Coronary artery (tissue), 2 donors: Measurements from ENCODE around the gene MPP2.
"Not testable (repeated sequence)": the region's sequence is repeated elsewhere in the genome, so short reads cannot be mapped to it uniquely, and the experiment has no call there.

Experiments used
- DNase-seq: peaks from one replicate; pipeline ENCODE4 v3.0.0-alpha.2; 2017; ENCODE audit warnings: low spot score
- H3K27ac ChIP-seq, 2 donors: fragments of 200-600 bp; sonication (generic); one replicate each; pipeline ENCODE4 v1.5.1; 2016 to 2019
- H3K4me3 ChIP-seq: fragments of 200-600 bp; sonication (generic); 2 replicates; pipeline ENCODE4 v1.5.1; 2016; ENCODE audit warnings: mild to moderate bottlenecking, moderate library complexity
- CTCF ChIP-seq: fragments of 200-600 bp; sonication (generic); IDR thresholded peaks from one replicate; pipeline ENCODE4 v1.5.1; 2019; ENCODE audit warnings: antibody characterized with exemption

The MPP2 gene

GRCh38 chr17:43928609-43929008 lies 21.3 kb upstream of the MPP2 start:
- Histone ChIP-seq H3K27ac (no peak overlapping the region), H3K4me3 (no peak overlapping the region)
- no peak for TF ChIP-seq CTCF
- DNase-seq = no peak

GRCh38 chr17:43927929-43928328 lies 20.6 kb upstream of the MPP2 start:
- H3K4me3 ChIP-seq, DNase-seq, H3K27ac ChIP-seq: not testable (repeated sequence)

GRCh38 chr17:43927060-43927864 lies 19.9 kb upstream of the MPP2 start:
- H3K4me3 ChIP-seq = peak overlapping the region; percentile 60
- no peak overlapping the region for H3K27ac ChIP-seq
- DNase-seq = no peak
- no peak for TF ChIP-seq CTCF

- H3K4me3 ChIP-seq = no peak overlapping the region
- no peak for TF ChIP-seq CTCF
- no peak overlapping the region for H3K27ac ChIP-seq
- no peak for DNase-seq
These were observed 17.2 kb upstream of the MPP2 start for GRCh38 chr17:43924558-43924957.

GRCh38 chr17:43920500-43921095 lies 13.3 kb upstream of the MPP2 start:
- no peak overlapping the region for H3K27ac ChIP-seq
- TF ChIP-seq CTCF = no peak
- H3K4me3 ChIP-seq = no peak overlapping the region
- DNase-seq = no peak

- no peak for DNase-seq
- Histone ChIP-seq H3K4me3 (peak overlapping the region; percentile 60), H3K27ac (no peak overlapping the region)
- TF ChIP-seq CTCF = no peak
These were observed 10.7 kb upstream of the MPP2 start for GRCh38 chr17:43918026-43918389.

GRCh38 chr17:43917348-43918025 lies 10.2 kb upstream of the MPP2 start:
- Histone ChIP-seq H3K27ac (no peak overlapping the region), H3K4me3 (peak overlapping the region; percentile 60)
- DNase-seq = no peak
- peak; percentile 48 for TF ChIP-seq CTCF
